HG03520 (cell line): Measurements from ENCODE around the gene RNU5D-1.
"Not testable (repeated sequence)": the region's sequence is repeated elsewhere in the genome, so short reads cannot be mapped to it uniquely, and the experiment has no call there.

ENCODE experiments used
- ATAC-seq: cut with Tn5 transposase; IDR thresholded peaks from one replicate; pipeline ENCODE4 v1.9.1; 2021; ENCODE audit warnings: mild to moderate bottlenecking, moderate library complexity; ENCODE audit not compliant: unreplicated experiment

RNU5D-1 gene

GRCh38 chr1:44705470-44705869 is 25.5 kb downstream of the RNU5D-1 start:
- ATAC-seq = no peak

DNA sequence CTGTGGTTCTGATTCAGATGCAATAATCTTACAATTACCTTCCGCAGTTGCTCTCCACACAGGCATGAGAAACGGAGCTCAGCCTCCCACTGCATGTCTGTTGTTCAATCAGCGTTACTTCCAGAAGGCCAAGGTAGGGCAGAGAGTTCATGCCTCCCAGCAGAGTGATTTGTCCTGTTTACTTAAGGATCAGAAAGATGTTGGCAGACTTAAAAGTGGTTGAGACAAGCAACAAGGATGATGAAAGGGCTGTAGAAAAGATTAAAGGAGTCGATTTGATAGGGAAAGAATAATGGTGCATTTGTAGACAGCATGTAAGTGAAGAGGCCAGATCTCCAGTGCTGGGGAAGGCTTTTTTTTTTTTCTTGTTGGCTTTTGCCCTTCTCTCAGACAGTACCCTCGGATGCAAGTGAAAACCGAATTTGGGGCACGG is 29.8 kb downstream of the RNU5D-1 start:
- ATAC-seq = no peak

- ATAC-seq = no peak
Observed at GRCh38 chr1:44700573-44700972, 30.4 kb downstream of the RNU5D-1 start.

- ATAC-seq = not testable (repeated sequence)
Observed at GRCh38 chr1:44699375-44699774, 31.6 kb downstream of the RNU5D-1 start.

DNA sequence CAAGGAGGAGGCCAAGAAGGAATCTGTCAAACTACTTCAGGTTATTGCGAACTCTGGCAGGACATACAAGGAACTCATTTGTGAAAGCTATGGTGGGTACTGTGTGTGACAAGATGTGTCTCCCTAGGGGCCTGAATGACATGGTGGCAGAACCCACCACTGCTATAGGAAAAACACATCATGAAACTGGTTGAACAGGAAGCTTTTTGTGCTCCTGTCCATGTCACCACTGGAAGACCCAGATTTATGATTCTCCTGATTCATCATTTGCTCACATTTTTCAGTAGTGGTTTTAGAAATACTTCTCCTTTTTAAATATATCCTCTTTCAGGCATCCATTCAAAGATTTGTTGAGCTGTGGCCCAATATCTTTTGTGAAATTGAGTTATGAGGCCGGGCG is 32.8 kb downstream of the RNU5D-1 start:
- no peak for ATAC-seq

- no peak for ATAC-seq
Observed at GRCh38 chr1:44696789-44697345, 34.1 kb downstream of the RNU5D-1 start.

DNA sequence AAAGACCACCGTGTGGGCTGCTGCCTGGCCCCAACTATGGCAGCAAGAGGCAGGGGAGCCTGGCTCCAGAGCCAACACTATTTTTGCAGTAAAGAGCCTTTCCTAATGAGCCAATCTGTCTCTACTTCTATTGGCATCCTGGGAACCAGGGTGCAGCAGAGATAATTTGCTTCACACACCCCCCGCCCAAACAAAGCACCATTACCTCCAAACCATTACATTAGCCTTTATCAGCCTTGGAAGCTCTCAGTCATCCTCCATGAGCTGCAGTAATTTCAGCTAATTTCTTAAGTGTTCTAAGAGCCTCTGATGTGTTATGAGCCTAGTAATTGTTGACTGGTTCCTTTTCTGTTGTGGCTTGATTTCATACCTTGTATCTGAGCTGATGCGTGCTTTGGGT is 34.9 kb downstream of the RNU5D-1 start:
- ATAC-seq = no peak

DNA sequence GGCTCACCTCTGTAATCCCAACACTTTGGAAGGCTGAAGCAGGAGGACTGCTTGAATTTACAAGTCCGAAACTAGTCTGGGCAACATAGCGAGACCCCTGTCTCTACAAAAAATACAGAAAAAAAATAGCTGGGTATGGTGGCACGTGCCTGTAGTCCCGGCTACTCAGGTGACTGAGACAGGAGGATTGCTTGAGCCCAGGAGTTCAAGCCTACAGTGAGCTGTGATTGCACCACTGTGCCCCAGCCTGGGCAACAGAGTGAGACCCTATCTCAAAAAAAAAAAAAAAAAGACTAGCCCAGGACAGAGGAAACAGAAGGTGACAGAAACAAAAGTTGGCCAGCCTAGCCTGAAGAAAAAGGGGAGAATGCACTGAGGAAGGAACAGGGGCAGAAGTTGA is 35.3 kb downstream of the RNU5D-1 start:
- no peak for ATAC-seq

DNA sequence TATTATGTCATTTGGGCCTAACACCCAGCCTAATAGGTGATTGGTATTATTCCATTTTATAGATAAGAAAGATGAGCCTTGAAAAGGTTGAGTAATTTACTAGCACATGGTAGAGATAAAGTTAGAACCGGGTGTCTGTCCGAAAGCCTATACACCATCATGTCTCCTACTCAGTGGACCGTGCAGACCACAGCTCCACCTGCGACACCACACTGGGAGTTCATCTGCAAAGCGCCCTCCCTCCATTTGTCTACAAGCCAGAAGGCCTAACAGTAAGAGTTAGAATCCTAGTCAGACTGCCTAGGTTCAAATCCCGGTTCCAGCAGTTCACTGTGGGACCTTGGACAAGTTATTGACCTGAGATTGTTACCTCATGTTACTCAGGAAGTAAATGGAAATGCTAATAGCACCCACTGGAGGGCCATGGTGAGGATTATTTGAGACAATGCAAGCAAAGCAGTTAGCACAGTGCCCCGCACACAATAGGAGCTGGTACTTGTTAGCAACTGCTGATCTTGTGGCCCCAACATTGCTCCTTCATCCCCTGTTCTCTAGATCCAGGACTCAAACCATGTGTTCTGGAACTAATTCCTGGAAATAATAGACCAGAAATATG is 36.0 kb downstream of the RNU5D-1 start:
- peak; percentile 58 for ATAC-seq

DNA sequence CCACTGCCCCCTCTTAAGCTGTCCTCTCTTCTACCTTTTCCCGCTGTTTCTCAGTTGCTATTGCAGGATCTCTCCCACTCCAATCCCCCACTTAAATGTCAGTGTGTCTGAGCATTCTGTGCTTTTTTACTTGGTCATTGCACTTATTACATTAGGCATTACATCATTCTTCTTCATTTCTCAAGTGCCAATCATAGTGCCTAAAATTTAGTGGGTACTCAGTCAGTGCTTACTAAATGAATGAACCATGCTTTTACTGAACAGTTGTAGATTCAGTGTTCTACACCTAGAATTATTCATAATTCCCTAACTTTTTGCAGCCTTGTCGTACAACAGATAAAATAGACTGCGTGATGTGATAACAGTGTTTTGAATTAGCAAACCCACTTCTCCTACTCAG is 37.1 kb downstream of the RNU5D-1 start:
- ATAC-seq = no peak

DNA sequence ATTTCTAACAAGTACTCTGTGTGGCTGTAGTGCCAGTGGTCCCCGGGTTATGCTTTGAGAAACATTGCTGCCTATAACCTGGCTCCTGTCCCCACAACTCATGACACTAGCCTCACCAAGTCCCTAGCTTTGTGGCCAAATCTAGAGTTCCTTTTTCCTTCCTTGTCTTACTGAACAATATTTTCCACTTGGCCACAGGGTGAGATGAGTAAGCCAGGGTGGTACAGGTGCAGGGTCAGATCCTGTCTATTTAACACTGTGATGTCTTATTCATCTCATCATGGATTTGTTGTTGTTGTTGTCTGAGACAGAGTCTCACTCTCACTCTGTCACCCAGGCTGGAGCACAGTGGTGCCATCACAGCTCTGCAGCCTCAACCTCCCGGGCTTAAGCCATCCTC is 37.8 kb downstream of the RNU5D-1 start:
- ATAC-seq = no peak

DNA sequence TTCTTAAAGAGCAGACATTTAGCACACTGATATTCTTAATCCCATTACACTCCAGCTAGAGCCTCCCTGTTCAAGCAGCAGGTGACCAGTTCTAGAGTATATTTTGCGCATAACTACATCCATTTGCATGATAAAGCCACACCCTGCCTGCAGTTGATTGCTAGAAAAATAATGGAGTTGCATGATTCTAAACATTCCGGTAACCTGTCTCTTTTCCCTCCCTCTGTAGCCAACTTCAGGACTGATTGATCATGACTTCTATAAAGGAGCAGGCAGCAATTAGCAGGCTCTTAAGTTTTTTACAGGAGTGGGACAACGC is 41.6 kb downstream of the RNU5D-1 start:
- ATAC-seq = no peak

GRCh38 chr1:44688760-44689446 is 42.1 kb downstream of the RNU5D-1 start:
- no peak for ATAC-seq

GRCh38 chr1:44685881-44686280 is 45.1 kb downstream of the RNU5D-1 start:
- no peak for ATAC-seq

DNA sequence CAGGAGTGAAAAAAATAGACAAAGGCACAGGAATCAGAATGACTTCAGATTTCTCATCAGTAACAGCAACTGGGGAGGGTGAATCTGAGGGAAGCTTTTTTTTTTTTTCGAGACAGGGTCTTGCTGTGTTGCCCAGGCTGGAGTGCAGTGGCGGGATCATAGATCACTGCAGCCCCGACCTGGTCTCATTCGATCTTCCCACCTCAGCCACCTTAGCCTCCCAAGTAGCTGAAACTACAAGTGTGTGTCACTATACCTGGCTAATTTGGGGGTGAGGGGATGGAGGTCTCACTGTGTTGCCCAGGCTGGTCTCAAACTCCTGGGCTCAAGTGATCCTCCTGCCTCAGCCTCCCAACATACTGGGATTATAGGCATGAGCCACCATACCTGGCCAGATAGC is 45.8 kb downstream of the RNU5D-1 start:
- ATAC-seq = no peak

- ATAC-seq = peak; percentile 64
Observed at GRCh38 chr1:44684525-44684924, 46.4 kb downstream of the RNU5D-1 start.

- no peak for ATAC-seq
Observed at GRCh38 chr1:44682883-44683265, 48.1 kb downstream of the RNU5D-1 start.

DNA sequence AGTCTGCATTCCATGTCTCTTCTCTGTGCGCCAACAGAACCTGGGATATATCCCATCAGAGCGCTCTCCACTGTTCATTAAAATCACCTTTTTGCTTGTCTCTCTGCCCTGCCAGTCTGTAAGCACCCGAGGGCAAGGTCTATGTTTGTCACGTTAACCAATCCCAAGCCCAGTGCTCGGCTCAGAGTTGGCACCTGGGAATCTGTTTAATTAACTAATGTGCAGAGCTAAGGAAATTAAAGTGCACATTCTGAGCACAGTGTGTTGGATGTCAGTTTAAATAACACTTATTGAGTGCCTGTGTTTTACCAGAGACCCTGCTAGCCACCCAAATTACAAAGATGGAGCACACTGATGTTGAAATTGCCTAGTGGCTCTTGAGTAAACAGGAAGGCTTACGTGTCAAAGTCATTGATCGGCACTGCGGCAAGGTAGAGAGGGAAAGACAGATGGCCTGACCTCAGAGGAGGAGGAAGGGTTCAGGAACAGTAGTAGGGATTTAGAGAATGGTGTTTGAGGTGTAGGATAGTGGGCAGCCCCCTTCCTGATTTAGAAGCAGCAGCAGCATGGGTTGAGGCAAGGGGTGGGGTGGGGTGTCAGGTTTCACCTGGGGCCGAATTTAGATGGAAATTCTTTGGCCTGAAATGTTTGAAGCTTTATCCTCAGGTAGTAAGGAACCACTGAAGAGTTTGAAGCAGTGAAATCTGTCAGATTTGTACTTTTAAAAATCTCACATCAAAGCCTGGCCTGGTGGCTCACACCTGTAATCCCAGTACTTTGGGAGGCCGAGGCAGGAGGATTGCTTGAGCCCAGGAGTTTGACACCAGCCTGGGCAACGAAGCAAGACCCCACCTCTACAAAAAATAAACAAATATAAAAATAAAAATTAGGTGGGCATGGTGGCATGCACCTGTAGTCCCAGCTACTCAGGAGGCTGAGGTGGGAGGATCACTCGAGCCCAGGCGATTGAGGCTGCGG is 48.8 kb downstream of the RNU5D-1 start:
- no peak for ATAC-seq
